ENCODE results near the gene ZDHHC19.
"Not testable (repeated sequence)": the region's sequence is repeated elsewhere in the genome, so short reads cannot be mapped to it uniquely, and the experiment has no call there.

ZDHHC19 gene

DNA sequence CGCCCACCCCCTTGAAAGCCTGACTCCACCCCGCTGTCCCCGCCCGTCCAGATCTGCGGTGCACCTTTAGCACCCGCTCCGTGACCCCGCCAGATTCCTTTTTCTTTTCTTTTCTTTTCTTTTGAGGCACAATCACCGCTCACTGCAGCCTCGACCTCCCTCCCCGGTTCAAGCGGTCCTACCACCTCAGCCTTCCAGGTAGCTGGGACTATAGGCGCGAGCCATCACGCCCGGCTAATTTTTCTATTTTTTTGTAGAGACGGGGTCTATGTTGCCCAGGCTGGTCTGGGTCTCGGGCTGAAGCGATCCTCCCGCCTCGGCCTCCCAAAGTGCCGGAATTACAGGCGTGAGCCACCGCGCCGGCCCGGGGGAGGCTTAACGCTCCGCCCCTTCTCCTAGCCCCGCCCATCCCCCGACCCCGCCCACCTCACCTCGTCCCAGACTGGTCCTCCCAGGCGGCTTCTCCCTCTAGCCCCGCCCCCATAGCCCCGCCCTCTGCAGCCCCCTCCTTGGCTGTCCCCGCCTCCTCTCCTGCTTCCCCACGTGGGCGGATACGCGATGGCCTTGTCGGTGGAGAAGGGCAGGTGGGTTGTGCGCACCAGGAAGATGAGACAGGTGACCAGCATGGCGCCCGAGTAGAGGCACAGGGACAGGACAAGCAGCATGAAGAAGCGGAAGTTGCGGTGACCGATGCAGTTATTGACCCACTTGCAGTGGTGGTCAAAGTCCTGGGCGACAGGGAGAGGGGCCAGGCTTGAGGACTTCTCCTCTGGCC lies 3.2 kb downstream of the ZDHHC19 start:
- peak in 4 of 10 donors; percentile 43 to 82 (median 65) for DNase-seq
- intact Hi-C loops (cut with DNase I): no loop called here

DNA sequence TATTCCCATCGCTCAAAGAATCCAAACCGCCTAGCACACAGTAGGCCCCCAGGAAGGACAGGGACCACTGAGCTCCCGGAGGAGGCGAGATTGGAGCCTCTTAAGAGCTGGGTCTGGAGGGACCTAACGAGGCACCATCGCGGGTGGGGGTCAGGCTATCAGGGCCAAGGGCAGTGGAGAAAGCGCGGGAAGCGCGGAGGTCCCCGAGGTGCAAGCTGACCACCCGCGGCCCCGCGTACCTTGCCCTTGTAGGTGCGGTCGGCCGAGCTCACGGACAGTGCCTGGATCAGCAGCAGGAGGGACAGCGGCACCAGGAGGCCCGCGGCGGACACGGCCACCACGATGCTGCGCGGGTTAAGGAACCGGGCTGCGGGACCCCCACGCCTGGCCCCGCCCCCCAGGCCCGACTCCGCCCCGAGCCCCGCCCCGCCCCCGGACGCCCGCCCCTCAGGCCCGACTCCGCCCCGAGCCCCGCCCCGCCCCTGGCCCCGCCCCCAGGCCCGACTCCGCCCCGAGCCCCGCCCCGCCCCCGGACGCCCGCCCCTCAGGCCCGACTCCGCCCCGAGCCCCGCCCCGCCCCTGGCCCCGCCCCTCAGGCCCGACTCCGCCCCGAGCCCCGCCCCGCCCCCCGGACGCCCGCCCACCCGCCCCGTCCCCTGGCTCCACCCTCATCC lies 3.9 kb downstream of the ZDHHC19 start:
- intact Hi-C loops (cut with DNase I): no loop called here
- DNase-seq: peak in 3 of 10 donors; percentile 48 to 85 (median 83)

DNA sequence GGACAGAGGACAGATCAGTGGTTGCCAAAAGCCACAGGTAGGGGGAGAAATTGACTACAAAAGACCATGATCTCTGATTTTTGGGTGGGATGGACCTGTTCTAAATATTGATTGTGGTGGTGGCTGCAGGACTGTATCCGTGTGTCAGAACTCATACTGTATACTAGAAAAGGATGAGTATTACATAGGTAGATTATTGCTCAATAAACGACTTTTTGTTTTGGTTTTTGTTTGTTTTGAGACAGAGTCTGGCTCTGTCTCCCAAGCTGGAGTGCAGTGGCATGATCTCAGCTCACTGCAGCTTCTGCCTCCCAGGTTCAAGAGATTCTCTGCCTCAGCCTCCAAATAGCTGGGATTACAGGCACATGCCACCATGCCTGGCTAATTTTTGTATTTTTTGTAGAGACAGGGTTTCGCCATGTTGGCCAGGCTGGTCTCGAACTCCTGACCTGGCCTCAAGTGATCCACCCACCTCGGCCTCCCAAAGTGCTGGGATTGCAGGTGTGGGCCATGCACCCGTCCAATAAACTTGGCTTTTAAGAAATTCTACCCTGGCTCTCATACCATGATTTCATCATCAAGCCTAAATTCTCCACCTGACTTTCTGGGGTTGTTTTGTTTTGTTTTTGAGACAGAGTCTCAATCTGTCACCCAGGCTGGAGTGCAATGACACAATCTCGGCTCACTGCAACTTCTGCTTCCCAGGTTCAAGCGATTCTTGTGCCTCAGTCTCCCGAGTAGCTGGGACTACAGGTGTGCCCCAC lies 5.6 kb downstream of the ZDHHC19 start:
- DNase-seq: peak in 1 of 10 donors; percentile 12

DNA sequence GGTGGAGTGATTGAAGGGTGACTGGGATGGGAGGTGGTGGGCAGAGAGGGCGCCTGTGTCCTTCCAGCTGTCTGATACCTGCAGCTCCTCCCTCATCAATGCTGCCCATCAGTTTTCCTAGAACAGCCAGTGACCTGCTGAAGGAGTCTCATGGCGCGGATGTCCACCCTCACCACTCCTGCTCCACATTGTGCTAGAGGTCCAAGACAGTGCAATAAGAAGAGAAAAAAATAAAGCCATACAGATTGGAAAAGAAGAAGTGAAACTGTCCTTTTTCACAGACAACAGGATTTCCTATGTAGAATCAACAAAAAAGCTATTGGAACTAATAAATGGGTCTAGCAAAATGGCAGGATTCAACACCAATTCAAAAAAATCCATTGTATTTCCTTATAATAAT lies 7.4 kb downstream of the ZDHHC19 start:
- intact Hi-C loops (cut with DNase I): no loop called here
- DNase-seq: peak in 1 of 10 donors; percentile 25

More for the DNA sequence above, 5.6 kb downstream of the ZDHHC19 start:
- intact Hi-C loops (cut with DNase I): not testable (repeated sequence)

DNA sequence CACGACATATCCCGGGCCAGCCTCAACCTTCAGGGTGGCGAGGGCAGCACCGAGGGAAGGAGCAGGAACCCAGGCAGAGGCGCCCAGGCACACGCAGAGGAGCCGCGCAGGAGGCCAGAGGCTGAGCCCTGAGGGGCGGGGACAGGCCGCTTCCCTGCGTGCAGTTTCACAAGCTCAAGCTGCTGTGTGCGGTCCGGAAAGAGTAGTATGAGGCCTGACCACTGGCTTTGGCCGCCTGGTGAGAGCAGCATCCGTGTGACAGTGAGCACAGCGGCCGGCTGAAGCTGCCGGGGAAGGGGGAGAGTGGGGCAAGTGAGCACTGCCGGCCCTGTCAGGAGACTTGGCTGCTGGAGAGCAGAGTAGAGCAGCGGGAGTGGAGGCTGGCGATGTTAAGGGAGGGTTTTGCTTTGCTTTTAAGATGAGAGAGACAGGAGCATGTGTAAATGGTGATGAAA lies 8.7 kb downstream of the ZDHHC19 start:
- intact Hi-C loops (cut with DNase I): no loop called here
- DNase-seq: peak in 1 of 10 donors; percentile 88

GRCh38 chr3:196198771-196199753 lies 12.1 kb downstream of the ZDHHC19 start:
- intact Hi-C loops (cut with DNase I): loop anchor here (10.0 kb wide), 1 partner anchor 354 kb away; no protein-coding TSS in a partner anchor
- no peak for DNase-seq

GRCh38 chr3:196198081-196198675 lies 13.0 kb downstream of the ZDHHC19 start:
- intact Hi-C loops (cut with DNase I): loop anchor here (10.0 kb wide), 1 partner anchor 353 kb away; no protein-coding TSS in a partner anchor
- DNase-seq: no peak

- intact Hi-C loops (cut with DNase I): loop anchor here (10.0 kb wide), 1 partner anchor 353 kb away; no protein-coding TSS in a partner anchor
- DNase-seq: peak in 1 of 10 donors; percentile 69
These were observed 13.7 kb downstream of the ZDHHC19 start for GRCh38 chr3:196197524-196197923.

DNA sequence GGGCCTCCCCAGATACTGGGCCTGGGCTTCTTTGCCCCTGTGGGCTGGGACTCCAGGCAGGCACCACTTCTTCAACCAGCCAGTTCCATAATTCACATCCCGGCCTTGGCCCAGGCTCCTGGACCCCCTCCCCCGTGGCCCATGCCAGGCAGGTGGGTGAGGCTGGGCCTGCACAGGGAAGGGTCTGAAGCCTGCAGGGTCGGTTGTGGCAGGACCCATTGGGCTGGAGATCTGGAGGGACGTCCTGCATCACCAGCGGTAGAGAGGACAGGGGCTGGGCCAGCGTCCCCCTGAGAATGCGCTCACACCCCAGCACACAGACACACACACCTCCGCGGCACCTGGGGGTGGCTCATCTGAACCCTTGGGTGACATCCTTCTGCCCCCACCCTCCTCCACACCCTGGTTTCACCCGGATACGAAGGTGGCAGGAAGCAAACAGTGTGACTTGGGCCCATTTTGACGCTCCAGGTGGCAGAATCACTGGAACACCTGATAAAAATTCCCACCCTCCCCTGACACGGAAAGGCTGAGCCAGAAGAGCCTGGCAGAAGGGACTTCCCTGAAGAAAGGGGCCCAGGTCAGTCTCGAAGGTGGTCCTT lies 15.4 kb downstream of the ZDHHC19 start:
- DNase-seq: no peak
- intact Hi-C loops (cut with DNase I): loop anchor here (1.0 to 10.0 kb wide), 2 partner anchors 122 to 351 kb away; no protein-coding TSS in a partner anchor

DNA sequence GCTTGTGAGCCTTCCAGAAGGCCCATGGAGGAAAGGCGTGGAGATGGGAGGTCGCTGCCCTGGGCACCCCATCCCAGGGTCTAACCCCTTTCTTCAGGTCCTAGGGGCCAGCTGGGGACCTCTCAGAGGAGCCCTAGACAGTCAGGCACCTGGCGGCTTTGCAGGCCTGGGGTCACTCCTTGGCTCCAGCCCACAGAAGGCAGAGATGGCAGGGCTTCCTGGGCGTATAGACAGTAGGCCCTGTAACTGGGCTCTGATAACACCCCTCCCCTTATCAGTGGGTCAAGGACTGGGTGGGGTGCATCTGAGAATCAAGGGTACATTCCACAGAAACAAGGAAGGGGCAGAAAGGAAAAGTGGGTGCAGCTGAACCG lies 16.7 kb downstream of the ZDHHC19 start:
- no peak for DNase-seq
- intact Hi-C loops (cut with DNase I): loop anchor here (10.0 kb wide), 1 partner anchor 350 kb away; no protein-coding TSS in a partner anchor

GRCh38 chr3:196193736-196194541 lies 17.3 kb downstream of the ZDHHC19 start:
- intact Hi-C loops (cut with DNase I): loop anchor here (10.0 kb wide), 1 partner anchor 349 kb away; no protein-coding TSS in a partner anchor
- DNase-seq: peak in 1 of 10 donors; percentile 82

DNA sequence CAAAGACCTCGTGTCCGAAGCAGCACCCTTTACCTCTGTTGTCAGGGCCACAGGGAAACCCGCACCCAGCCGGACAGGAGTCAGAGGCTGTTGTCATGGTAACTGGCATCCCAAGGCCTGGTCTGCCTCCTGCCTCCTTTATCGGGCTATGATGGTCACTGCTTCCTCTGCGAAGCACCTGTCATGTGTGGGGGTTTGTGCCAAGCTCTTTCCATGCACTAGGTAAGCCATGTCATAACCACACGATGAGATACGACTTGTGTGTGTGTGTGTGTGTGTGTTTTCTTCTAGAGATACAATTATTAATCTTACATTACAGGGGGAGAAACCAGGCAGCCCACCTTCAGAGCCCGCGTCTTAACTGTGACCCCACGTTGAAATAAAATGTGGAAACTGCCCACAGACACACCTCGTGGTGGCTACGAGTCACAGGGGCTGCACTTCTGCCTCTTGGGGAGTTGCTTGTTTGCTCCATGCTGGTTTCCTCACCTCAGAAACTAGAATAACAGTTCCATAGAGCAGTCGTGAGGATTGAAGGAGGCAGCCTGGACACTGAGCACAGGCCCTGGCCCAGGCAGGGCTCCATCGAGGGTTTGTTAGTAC lies 18.0 kb downstream of the ZDHHC19 start:
- DNase-seq: no peak
- intact Hi-C loops (cut with DNase I): loop anchor here (10.0 kb wide), 1 partner anchor 348 kb away; no protein-coding TSS in a partner anchor

DNA sequence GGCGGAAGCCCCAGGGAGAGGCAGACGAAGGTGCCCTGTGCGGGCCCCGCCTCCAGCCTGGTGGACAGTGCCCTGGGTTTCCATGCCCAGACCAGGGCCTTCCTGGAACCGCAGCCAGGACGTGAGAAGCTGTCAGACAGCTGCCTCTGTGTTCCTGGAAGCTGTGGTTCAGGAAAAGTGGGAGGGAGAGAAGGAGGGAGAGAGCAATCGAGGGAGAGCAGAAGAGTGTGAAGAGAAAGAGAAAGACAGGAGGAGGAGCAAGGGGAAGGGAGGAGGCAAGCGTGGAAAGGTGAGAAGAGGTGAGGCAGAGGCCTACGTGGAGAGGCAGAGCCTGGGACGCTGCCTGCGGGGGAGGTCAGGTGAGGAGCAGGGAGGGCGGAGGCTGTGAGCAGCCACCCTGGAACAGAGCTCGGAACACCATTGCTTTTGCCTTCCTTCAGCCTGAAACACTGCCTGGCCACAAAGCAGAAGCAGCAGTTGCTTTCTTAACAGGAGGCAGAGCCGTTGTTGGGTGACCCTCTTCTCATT lies 18.6 kb downstream of the ZDHHC19 start:
- DNase-seq: no peak
- intact Hi-C loops (cut with DNase I): loop anchor here (10.0 kb wide), 1 partner anchor 348 kb away; no protein-coding TSS in a partner anchor

GRCh38 chr3:196192036-196192523 lies 19.1 kb downstream of the ZDHHC19 start:
- intact Hi-C loops (cut with DNase I): loop anchor here (10.0 kb wide), 1 partner anchor 347 kb away; no protein-coding TSS in a partner anchor
- DNase-seq: no peak

DNA sequence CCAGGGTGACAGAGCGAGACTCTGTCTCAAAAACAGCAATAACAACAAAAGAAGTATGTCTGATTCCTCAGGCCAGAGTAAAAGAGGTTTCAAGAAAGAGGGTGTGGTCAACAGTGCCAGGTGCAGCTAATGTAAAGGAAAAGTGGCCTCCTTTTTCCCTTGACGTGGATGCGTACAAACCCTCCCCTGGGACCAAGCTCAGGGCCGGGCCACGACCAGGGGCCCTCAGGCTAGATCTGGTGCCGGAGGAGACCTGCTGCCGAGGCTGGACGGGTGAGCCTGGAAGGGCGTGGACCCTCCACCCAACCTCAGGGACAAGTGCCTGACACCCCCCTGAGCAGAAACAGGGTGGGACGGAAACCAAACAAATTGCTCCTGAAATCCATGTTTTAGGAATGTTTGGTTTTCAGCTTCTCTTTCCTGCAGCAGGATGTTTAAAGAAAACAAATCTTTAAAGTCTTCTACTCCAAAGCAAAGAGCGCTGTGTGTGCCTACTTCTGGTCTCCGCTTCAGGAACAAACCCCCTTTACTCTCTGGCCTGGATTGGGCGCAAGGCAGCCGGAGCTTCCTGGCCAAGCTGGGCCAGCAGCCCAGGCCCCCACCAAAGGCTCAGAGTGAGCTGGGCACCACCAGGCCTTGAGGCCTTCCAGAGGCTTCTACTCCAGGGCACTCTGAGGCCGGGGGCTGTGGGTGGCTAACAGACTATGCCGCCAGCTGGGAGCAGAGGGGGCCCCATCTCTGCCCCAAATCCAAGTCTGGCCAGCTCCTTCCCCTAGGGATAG lies 21.4 kb downstream of the ZDHHC19 start:
- intact Hi-C loops (cut with DNase I): loop anchor here (10.0 kb wide), 1 partner anchor 345 kb away; no protein-coding TSS in a partner anchor

More for the DNA sequence above, 21.4 kb downstream of the ZDHHC19 start:
- peak in 3 of 10 donors; percentile 29 to 85 (median 32) for DNase-seq
